ENCODE measurements around the gene IMPA2. TPM values are rescaled to one million over a fixed set of nuclear protein-coding genes. Genes with fewer than 3 reads are reported as not detected.

IMPA2 gene
- polyA plus RNA-seq, 1 donor (not counting 4 experiments of a cell fraction or from before 2014, with no cell fraction given), result 17.6 TPM

DNA sequence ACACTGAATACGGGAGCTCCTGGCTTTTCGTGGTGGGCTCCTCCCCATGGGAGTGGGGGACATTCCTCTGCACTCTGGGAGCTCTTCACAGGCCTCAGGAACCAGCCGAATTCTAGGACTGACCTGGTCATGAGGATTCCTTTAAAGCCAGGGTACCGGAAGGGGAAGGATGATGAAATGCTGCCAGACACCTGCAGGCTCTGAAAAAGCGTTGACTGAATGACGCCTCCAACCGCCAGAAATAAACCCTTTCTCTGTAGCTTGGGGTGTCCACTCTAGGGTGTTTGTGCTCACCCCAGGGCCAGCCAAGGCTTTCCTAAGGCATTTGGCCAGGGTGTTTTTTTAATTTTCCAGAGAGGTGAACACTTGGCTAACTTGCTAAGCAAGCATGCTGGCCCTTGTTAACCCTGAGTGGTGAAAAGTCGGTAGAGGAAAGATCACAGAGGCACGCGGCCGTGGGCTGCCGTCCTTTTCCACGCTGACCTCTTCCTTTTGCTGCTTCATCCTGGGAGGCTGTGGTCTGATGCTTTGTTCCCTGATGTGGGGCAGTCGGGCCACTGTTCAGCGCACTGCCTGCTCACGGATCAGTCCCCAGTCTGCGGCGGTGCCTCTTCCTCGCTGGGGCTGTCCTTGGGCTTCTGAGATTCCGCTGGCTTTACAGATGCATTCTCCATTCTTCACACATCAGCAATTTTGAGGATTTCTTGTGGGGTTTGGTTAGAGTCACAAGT is 32.0 kb downstream of the IMPA2 start:
- H3K4me3 ChIP-seq (ENCODE audit: control insufficient read depth in 2 of 3, extremely low read depth in 1 of 3, insufficient read depth in 2 of 3, low read depth in 1 of 3, low read length in 3 of 3), result no peak overlapping the region
- DNase-seq (ENCODE audit: low read depth, low spot score), result no peak
- H3K79me2 ChIP-seq (ENCODE audit: control insufficient read depth, insufficient read depth, low read length), result no peaks in the 10 kb centered on the region
- no peak for FAIRE-seq
- H3K4me1 ChIP-seq (ENCODE audit: control insufficient read depth, extremely low read depth, insufficient read depth, low read length), result peaks cover 22% of the 10 kb centered on the region
- H4K20me1 ChIP-seq (ENCODE audit: control insufficient read depth, extremely low read depth, insufficient read depth, low read length), result no peaks in the 10 kb centered on the region
- dilution Hi-C loops (cut with MboI; ENCODE audit: extremely low pct_ligation_motif_present, low sequenced_read_pairs), result no loop called here
- H3K9me3 ChIP-seq (ENCODE audit: control insufficient read depth, low read depth, low read length), result no peaks in the 10 kb centered on the region
- H3K27me3 ChIP-seq (ENCODE audit: control insufficient read depth, extremely low read depth, insufficient read depth, low read length), result no peaks in the 10 kb centered on the region
- TF ChIP-seq, protein P1, sequence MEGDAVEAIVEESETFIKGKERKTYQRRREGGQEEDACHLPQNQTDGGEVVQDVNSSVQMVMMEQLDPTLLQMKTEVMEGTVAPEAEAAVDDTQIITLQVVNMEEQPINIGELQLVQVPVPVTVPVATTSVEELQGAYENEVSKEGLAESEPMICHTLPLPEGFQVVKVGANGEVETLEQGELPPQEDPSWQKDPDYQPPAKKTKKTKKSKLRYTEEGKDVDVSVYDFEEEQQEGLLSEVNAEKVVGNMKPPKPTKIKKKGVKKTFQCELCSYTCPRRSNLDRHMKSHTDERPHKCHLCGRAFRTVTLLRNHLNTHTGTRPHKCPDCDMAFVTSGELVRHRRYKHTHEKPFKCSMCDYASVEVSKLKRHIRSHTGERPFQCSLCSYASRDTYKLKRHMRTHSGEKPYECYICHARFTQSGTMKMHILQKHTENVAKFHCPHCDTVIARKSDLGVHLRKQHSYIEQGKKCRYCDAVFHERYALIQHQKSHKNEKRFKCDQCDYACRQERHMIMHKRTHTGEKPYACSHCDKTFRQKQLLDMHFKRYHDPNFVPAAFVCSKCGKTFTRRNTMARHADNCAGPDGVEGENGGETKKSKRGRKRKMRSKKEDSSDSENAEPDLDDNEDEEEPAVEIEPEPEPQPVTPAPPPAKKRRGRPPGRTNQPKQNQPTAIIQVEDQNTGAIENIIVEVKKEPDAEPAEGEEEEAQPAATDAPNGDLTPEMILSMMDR (optimal IDR thresholded peaks at IDR 0.05 in 1 of 3, IDR thresholded peaks at IDR 0.05 in 1 of 3, conservative IDR thresholded peaks at IDR 0.05 in 1 of 3; ENCODE audit: extremely low read depth in 1 of 3, insufficient read depth in 2 of 3, low read length in 3 of 3), result no peak
- no peak for TF ChIP-seq EZH2 (IDR thresholded peaks at IDR 0.05; ENCODE audit: low read length)
- H3K9ac ChIP-seq (ENCODE audit: control insufficient read depth, extremely low read depth, insufficient read depth, low read length), result no peak overlapping the region
- no peak overlapping the region for H2AFZ ChIP-seq (ENCODE audit: control insufficient read depth, low read length)
- H3K36me3 ChIP-seq (ENCODE audit: control insufficient read depth in 2 of 2, extremely low read depth in 1 of 2, insufficient read depth in 2 of 2, low read length in 2 of 2), result peaks cover 2 to 6% of the 10 kb centered on the region in 2 experiments
- H3K9me1 ChIP-seq (ENCODE audit: control insufficient read depth, extremely low read depth, insufficient read depth, low read length), result no peaks in the 10 kb centered on the region
- H3K4me2 ChIP-seq (ENCODE audit: control insufficient read depth, extremely low read depth, insufficient read depth, low read depth, low read length), result no peak overlapping the region
- H3K27ac ChIP-seq (ENCODE audit: control insufficient read depth, insufficient read depth, low read length), result no peak overlapping the region

DNA sequence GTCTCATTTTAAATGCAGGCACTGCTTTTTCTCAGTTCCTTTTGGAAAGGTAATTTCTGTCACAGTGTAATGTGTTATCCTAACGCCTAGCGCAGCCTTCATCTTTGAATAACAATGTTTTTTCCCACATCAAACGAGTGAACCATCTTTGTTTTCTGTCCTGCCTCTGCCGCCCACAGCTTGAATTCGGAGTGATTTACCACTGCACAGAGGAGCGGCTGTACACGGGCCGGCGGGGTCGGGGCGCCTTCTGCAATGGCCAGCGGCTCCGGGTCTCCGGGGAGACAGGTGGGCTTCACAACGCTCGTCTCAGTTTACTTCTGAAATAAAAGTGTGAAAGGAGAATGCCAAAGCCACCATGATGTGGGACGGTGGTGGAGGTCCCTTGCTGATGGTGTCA is 32.8 kb downstream of the IMPA2 start:
- Histone ChIP-seq H2AFZ (ENCODE audit: control insufficient read depth, low read length) (no peak overlapping the region), H3K27ac (ENCODE audit: control insufficient read depth, insufficient read depth, low read length) (no peak overlapping the region), H3K27me3 (ENCODE audit: control insufficient read depth, extremely low read depth, insufficient read depth, low read length) (no peaks in the 10 kb centered on the region), H3K4me3 (ENCODE audit: control insufficient read depth in 2 of 3, extremely low read depth in 1 of 3, insufficient read depth in 2 of 3, low read depth in 1 of 3, low read length in 3 of 3) (no peak overlapping the region), H3K79me2 (ENCODE audit: control insufficient read depth, insufficient read depth, low read length) (no peaks in the 10 kb centered on the region), H3K9ac (ENCODE audit: control insufficient read depth, extremely low read depth, insufficient read depth, low read length) (no peak overlapping the region), H4K20me1 (ENCODE audit: control insufficient read depth, extremely low read depth, insufficient read depth, low read length) (no peaks in the 10 kb centered on the region), H3K9me1 (ENCODE audit: control insufficient read depth, extremely low read depth, insufficient read depth, low read length) (no peaks in the 10 kb centered on the region), H3K36me3 (ENCODE audit: control insufficient read depth in 2 of 2, extremely low read depth in 1 of 2, insufficient read depth in 2 of 2, low read length in 2 of 2) (peaks cover 2 to 6% of the 10 kb centered on the region in 2 experiments), H3K4me1 (ENCODE audit: control insufficient read depth, extremely low read depth, insufficient read depth, low read length) (peaks cover 22% of the 10 kb centered on the region), H3K4me2 (ENCODE audit: control insufficient read depth, extremely low read depth, insufficient read depth, low read depth, low read length) (no peak overlapping the region), H3K9me3 (ENCODE audit: control insufficient read depth, low read depth, low read length) (no peaks in the 10 kb centered on the region)
- dilution Hi-C loops (cut with MboI; ENCODE audit: extremely low pct_ligation_motif_present, low sequenced_read_pairs), result no loop called here
- FAIRE-seq (no peak), DNase-seq (ENCODE audit: low read depth, low spot score) (no peak)
- TF ChIP-seq, protein P1 (optimal IDR thresholded peaks at IDR 0.05 in 1 of 3, IDR thresholded peaks at IDR 0.05 in 1 of 3, conservative IDR thresholded peaks at IDR 0.05 in 1 of 3; ENCODE audit: extremely low read depth in 1 of 3, insufficient read depth in 2 of 3, low read length in 3 of 3), result no peak
- no peak for TF ChIP-seq EZH2 (IDR thresholded peaks at IDR 0.05; ENCODE audit: low read length)

Data from keratinocyte (primary cell).